HUDEP-2 (cell line): ENCODE results near the gene FRMD6.
"Not testable (repeated sequence)": the region's sequence is repeated elsewhere in the genome, so short reads cannot be mapped to it uniquely, and the experiment has no call there.

ENCODE experiments used
- DNase-seq, 76 experiments: peaks; one replicate each; lab custom pipeline; 2025; ENCODE audit not compliant: unreplicated experiment in 76 of 76; lab: John Stamatoyannopoulos, UW

Gene FRMD6

GRCh38 chr14:51765726-51766125, 114.0 kb downstream of the FRMD6 start:
- DNase-seq: not testable (repeated sequence)

DNA sequence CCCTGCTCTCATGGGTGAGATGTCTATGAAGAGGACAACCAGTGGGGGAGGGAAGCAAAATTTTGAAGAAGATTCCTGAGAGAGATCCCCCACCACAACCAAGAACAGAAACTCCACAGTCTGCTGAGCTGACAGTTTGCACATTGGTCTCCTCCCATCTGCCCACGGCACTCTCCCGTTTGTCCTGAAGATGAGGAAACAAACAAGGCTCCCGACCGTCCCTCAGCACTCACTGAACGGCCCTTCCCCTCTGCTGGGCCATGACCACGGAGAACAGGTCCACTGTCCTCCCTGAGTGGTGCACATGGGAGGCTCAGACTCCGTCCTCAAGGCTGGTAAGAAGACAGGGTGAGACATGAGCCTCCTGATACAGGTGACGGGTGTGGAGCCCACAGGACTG, 114.9 kb downstream of the FRMD6 start:
- DNase-seq: not testable (repeated sequence)

GRCh38 chr14:51769261-51769660, 117.6 kb downstream of the FRMD6 start:
- DNase-seq: not testable (repeated sequence)

DNA sequence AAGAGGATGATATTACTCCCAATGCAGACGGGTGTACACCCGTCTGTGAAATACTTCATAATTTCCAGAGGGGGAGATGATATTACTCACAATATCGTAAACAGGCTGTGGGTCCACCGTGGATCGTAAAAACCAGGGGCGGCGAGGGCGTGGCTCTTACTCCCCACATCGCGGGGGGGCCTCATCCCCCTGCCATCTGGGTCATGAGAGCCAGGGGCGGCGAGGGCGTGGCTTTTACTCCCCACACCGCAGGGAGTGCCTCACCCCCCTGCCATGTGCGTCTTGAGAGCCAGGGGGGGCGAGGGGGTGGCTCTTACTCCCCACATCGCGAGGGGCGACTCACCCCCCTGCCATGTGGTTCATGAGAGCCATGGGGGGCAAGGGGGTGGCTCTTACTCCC, 122.5 kb downstream of the FRMD6 start:
- no peak for DNase-seq

GRCh38 chr14:51776102-51776894, 124.6 kb downstream of the FRMD6 start:
- DNase-seq: peak in 24 of 76 experiments; percentile 2 to 49 (median 12)

GRCh38 chr14:51780006-51780692, 128.4 kb downstream of the FRMD6 start:
- peak in 47 of 76 experiments; percentile 3 to 68 (median 25) for DNase-seq
